Gastrocnemius medialis (tissue), 4 donors: ENCODE results near the gene ADCYAP1R1.

Experiments
- CTCF ChIP-seq, 5 experiments: fragments of 450-650 bp in 3 of 5; fragments of 200-600 bp in 2 of 5; sonication (generic) in 2 of 5; IDR thresholded peaks in 4 of 5; conservative IDR thresholded peaks in 1 of 5; 1 replicate in 4 of 5; 2 replicates in 1 of 5; pipeline ENCODE4 v1.5.1; 2016 to 2019; ENCODE audit warnings: antibody characterized with exemption in 5 of 5, mild to moderate bottlenecking in 3 of 5, moderate library complexity in 3 of 5
- POLR2A ChIP-seq, 2 donors: fragments of 450-650 bp; IDR thresholded peaks; one replicate each; pipeline ENCODE4 v1.6.1; 2017; ENCODE audit warnings: antibody characterized with exemption in 2 of 2, mild to moderate bottlenecking in 2 of 2, moderate library complexity in 2 of 2

- TF ChIP-seq CTCF (IDR thresholded peaks at IDR 0.05 in 4 of 5, conservative IDR thresholded peaks at IDR 0.05 in 1 of 5) (no peak), POLR2A (IDR thresholded peaks at IDR 0.05) (no peak)
These were observed 58.4 kb downstream of the ADCYAP1R1 start for GRCh38 chr7:31110331-31111108.
